SK-N-SH treated with all-trans-retinoic acid at 6 μM for 48 hours (cell line): Measurements from ENCODE around the gene SLC26A1.

Experiments used
- ATAC-seq: fragments of 200-7000 bp; cut with Tn5 transposase; 3 replicates; pipeline ENCODE4 v1.9.1; 2020; ENCODE audit warnings: mild to moderate bottlenecking, moderate library complexity
- ARNTL ChIP-seq: fragments of 450-650 bp; formaldehyde crosslinking; IDR thresholded peaks from 2 replicates; pipeline ENCODE4 v1.5.0; 2020; ENCODE audit warnings: low read depth, mild to moderate bottlenecking, moderate library complexity, borderline replicate concordance
- BACH2 ChIP-seq: fragments of 250-450 bp; sonication (Bioruptor Pico); IDR thresholded peaks from 2 replicates; pipeline ENCODE4 v1.9.0; 2021; ENCODE audit warnings: mild to moderate bottlenecking, borderline replicate concordance
- CREB5 ChIP-seq: fragments of 250-450 bp; sonication (Bioruptor Pico); IDR thresholded peaks from 2 replicates; pipeline ENCODE4 v1.5.1; 2020; ENCODE audit warnings: low read depth, mild to moderate bottlenecking, moderate library complexity
- CSDC2 ChIP-seq: fragments of 250-450 bp; sonication (Bioruptor Pico); IDR thresholded peaks from 2 replicates; pipeline ENCODE4 v1.5.0; 2020; ENCODE audit warnings: mild to moderate bottlenecking, moderate library complexity
- GLIS3 ChIP-seq: fragments of 250-450 bp; sonication (Bioruptor Pico); IDR thresholded peaks from 2 replicates; pipeline ENCODE4 v1.5.0; 2020; ENCODE audit warnings: mild to moderate bottlenecking, moderate library complexity
- ISL1 ChIP-seq: fragments of 250-450 bp; sonication (Bioruptor Pico); IDR thresholded peaks from 2 replicates; pipeline ENCODE4 v2.1.2; 2022; ENCODE audit warnings: mild to moderate bottlenecking, moderate library complexity
- OSR1 ChIP-seq: fragments of 250-450 bp; sonication (Bioruptor Pico); IDR thresholded peaks from 2 replicates; pipeline ENCODE4 v1.8.0; 2022; ENCODE audit warnings: moderate library complexity, mild to moderate bottlenecking, inconsistent platforms
- PATZ1 ChIP-seq: fragments of 250-450 bp; sonication (Bioruptor Pico); IDR thresholded peaks from 2 replicates; pipeline ENCODE4 v1.8.0; 2020; ENCODE audit warnings: mild to moderate bottlenecking, moderate library complexity, borderline replicate concordance
- PPARA ChIP-seq: fragments of 250-450 bp; sonication (Bioruptor Pico); IDR thresholded peaks from 2 replicates; pipeline ENCODE4 v1.5.0; 2020; ENCODE audit warnings: mild to moderate bottlenecking, borderline replicate concordance
- RARB ChIP-seq: fragments of 250-450 bp; sonication (Bioruptor Pico); IDR thresholded peaks from 2 replicates; pipeline ENCODE4 v1.8.0; 2021; ENCODE audit warnings: mild to moderate bottlenecking, moderate library complexity
- SNAI2 ChIP-seq: fragments of 250-450 bp; sonication (Bioruptor Pico); IDR thresholded peaks from 2 replicates; pipeline ENCODE4 v1.5.0; 2020; ENCODE audit warnings: mild to moderate bottlenecking, moderate library complexity
- TCF4 ChIP-seq: fragments of 250-450 bp; sonication (Bioruptor Pico); IDR thresholded peaks from 2 replicates; pipeline ENCODE4 v1.8.0; 2021; ENCODE audit warnings: mild to moderate bottlenecking, moderate library complexity, borderline replicate concordance
- TOX ChIP-seq: fragments of 250-450 bp; sonication (Bioruptor Pico); IDR thresholded peaks from 2 replicates; pipeline ENCODE4 v1.8.0; 2021; ENCODE audit warnings: mild to moderate bottlenecking, moderate library complexity, borderline replicate concordance
- ZC3H10 ChIP-seq: fragments of 250-450 bp; sonication (Bioruptor Pico); IDR thresholded peaks from 2 replicates; pipeline ENCODE4 v1.5.1; 2021; ENCODE audit warnings: mild to moderate bottlenecking, moderate library complexity
- ZFP30 ChIP-seq: fragments of 450-650 bp; formaldehyde crosslinking; IDR thresholded peaks from 2 replicates; pipeline ENCODE4 v1.5.0; 2022; ENCODE audit warnings: mild to moderate bottlenecking, moderate library complexity
- ZNF8 ChIP-seq: fragments of 450-650 bp; formaldehyde crosslinking; IDR thresholded peaks from 2 replicates; pipeline ENCODE4 v1.5.0; 2020; ENCODE audit warnings: mild to moderate bottlenecking, moderate library complexity
- TF ChIP-seq, protein P1 (sequence below): fragments of 250-450 bp; sonication (Bioruptor Pico); IDR thresholded peaks from 2 replicates; pipeline ENCODE4 v1.5.0; 2020; ENCODE audit warnings: mild to moderate bottlenecking, moderate library complexity
- TF ChIP-seq, protein P2 (sequence below): fragments of 250-450 bp; sonication (Bioruptor Pico); IDR thresholded peaks from 2 replicates; pipeline ENCODE4 v1.5.1; 2021; ENCODE audit warnings: mild to moderate bottlenecking, moderate library complexity
- TF ChIP-seq, protein P3 (sequence below): fragments of 250-450 bp; sonication (Bioruptor Pico); IDR thresholded peaks from 2 replicates; pipeline ENCODE4 v1.8.0; 2021; ENCODE audit warnings: low read depth, mild to moderate bottlenecking, moderate library complexity, borderline replicate concordance

Gene SLC26A1

DNA sequence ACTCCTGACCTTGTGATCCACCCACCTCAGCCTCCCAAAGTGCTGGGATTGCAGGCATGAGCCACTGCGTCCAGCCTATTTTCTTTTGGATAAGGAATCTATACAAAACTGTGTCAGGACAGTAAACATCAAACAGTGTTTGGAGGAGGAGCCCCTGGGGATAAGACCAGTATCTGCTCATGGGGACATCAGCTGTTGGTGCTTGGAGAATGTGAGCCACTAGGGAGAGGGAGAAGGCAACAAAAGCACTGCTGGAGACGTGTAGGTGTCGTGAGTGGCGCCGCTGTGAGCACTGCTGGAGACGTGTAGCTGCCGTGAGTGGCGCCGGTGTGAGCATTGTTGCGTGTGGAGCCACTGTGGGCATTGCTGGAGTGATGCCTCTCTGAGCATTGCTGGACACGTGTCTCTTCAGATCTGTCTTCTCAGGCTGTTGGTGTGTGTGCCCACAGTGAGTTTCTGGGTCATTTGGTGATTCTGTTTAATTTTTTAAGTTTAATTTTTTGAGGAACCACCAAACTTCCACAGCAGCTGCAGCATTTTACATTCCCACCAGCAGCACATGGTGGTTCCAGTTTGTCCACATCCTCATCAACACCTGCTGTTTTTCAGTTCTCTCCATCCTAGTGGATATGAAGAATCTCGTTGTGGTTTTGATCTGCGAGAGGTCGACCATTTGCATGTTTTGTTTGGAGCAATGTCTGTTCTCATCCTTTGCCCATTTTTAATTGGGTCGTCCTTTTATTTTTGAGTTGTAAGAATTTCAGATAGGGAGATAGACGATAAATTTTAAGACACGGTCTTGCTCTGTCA lies 38.8 kb downstream of the SLC26A1 start:
- no peak for TF ChIP-seq ZC3H10 (CRISPR knock-in tag)
- TF ChIP-seq GLIS3, result no peak
- no peak for TF ChIP-seq BACH2 (CRISPR knock-in tag)
- no peak for TF ChIP-seq ARNTL (CRISPR knock-in tag)
- TF ChIP-seq ZFP30 (CRISPR knock-in tag), result no peak
- no peak for TF ChIP-seq SNAI2
- TF ChIP-seq ZNF8 (CRISPR knock-in tag), result no peak
- TF ChIP-seq, protein P1, sequence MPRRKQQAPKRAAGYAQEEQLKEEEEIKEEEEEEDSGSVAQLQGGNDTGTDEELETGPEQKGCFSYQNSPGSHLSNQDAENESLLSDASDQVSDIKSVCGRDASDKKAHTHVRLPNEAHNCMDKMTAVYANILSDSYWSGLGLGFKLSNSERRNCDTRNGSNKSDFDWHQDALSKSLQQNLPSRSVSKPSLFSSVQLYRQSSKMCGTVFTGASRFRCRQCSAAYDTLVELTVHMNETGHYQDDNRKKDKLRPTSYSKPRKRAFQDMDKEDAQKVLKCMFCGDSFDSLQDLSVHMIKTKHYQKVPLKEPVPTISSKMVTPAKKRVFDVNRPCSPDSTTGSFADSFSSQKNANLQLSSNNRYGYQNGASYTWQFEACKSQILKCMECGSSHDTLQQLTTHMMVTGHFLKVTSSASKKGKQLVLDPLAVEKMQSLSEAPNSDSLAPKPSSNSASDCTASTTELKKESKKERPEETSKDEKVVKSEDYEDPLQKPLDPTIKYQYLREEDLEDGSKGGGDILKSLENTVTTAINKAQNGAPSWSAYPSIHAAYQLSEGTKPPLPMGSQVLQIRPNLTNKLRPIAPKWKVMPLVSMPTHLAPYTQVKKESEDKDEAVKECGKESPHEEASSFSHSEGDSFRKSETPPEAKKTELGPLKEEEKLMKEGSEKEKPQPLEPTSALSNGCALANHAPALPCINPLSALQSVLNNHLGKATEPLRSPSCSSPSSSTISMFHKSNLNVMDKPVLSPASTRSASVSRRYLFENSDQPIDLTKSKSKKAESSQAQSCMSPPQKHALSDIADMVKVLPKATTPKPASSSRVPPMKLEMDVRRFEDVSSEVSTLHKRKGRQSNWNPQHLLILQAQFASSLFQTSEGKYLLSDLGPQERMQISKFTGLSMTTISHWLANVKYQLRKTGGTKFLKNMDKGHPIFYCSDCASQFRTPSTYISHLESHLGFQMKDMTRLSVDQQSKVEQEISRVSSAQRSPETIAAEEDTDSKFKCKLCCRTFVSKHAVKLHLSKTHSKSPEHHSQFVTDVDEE (CRISPR knock-in tag), result no peak
- no peak for TF ChIP-seq CSDC2
- no peak for TF ChIP-seq TOX (CRISPR knock-in tag)
- no peak for TF ChIP-seq PPARA (CRISPR knock-in tag)
- no peak for ATAC-seq

DNA sequence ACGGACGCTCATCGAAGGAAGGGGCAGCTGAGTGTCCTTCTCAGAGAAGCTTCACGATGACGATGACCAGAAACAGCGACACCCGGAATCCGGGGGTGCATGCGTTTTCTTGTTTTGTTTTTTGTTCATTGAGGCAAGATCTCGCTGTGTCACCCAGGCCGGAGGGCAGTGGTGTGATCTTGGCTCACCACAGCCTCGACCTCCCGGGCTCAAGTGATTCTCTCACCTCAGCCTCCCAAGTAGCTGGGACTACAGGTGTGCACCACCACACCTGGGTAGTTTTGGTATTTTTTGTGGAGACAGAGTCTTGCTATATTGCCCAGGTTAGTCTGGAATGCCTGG lies 39.7 kb downstream of the SLC26A1 start:
- no peak for ATAC-seq
- TF ChIP-seq OSR1 (CRISPR knock-in tag), result no peak
- TF ChIP-seq CSDC2, result no peak
- TF ChIP-seq GLIS3, result no peak
- TF ChIP-seq ISL1 (CRISPR knock-in tag), result no peak
- no peak for TF ChIP-seq ZNF8 (CRISPR knock-in tag)
- TF ChIP-seq, protein P1 (CRISPR knock-in tag), result no peak
- TF ChIP-seq ARNTL (CRISPR knock-in tag), result no peak
- TF ChIP-seq, protein P2, sequence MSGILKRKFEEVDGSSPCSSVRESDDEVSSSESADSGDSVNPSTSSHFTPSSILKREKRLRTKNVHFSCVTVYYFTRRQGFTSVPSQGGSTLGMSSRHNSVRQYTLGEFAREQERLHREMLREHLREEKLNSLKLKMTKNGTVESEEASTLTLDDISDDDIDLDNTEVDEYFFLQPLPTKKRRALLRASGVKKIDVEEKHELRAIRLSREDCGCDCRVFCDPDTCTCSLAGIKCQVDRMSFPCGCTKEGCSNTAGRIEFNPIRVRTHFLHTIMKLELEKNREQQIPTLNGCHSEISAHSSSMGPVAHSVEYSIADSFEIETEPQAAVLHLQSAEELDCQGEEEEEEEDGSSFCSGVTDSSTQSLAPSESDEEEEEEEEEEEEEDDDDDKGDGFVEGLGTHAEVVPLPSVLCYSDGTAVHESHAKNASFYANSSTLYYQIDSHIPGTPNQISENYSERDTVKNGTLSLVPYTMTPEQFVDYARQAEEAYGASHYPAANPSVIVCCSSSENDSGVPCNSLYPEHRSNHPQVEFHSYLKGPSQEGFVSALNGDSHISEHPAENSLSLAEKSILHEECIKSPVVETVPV, result no peak
- no peak for TF ChIP-seq ZFP30 (CRISPR knock-in tag)
- no peak for TF ChIP-seq SNAI2
- TF ChIP-seq CREB5 (CRISPR knock-in tag), result no peak
- TF ChIP-seq, protein P3, sequence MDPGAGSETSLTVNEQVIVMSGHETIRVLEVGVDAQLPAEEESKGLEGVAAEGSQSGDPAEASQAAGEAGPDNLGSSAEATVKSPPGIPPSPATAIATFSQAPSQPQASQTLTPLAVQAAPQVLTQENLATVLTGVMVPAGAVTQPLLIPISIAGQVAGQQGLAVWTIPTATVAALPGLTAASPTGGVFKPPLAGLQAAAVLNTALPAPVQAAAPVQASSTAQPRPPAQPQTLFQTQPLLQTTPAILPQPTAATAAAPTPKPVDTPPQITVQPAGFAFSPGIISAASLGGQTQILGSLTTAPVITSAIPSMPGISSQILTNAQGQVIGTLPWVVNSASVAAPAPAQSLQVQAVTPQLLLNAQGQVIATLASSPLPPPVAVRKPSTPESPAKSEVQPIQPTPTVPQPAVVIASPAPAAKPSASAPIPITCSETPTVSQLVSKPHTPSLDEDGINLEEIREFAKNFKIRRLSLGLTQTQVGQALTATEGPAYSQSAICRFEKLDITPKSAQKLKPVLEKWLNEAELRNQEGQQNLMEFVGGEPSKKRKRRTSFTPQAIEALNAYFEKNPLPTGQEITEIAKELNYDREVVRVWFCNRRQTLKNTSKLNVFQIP, result no peak
- TF ChIP-seq, all 23 proteins: peak for 0

DNA sequence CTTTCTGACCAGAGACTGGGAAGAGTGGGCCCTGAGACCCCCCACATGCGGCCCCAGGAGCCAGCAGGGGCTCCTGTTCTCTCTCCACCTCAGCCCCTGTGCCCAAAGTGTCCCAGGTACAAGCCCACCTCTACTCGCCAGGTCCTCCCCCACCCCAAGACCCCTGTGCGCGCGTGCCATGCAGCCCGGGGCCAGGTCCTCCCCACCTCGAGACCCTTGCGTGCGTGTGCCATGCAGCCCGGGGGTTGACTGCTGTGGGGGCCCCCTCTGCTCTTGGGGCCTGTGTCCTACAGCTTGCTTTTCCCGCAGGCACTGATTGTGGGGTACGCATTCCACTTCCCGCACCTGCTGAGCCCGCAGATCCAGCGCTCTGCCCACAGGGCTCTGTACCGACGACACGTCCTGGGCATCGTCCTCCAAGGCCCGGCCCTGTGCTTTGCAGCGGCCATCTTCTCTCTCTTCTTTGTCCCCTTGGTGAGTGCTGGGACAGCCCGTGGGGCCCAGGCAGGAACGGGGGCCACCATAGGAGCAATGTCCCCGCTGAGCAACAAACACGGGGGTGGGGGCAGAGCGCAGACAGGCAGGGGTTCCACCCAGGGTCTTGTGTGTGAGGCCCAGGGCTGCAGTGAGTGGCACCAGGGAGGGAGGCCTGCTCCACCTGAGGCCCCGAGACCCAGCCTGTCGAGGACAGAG lies 40.2 kb downstream of the SLC26A1 start:
- no peak for ATAC-seq
- TF ChIP-seq RARB (CRISPR knock-in tag), result no peak
- TF ChIP-seq ZNF8 (CRISPR knock-in tag), result no peak
- TF ChIP-seq TCF4 (CRISPR knock-in tag), result no peak
- TF ChIP-seq, protein P2, result no peak
- no peak for TF ChIP-seq CREB5 (CRISPR knock-in tag)
- TF ChIP-seq ISL1 (CRISPR knock-in tag), result no peak
- no peak for TF ChIP-seq PATZ1
